IMR-90 (cell line): ENCODE data around the gene STX8.

Experiments
- FOS ChIP-seq: fragments of 150-350 bp; IDR thresholded peaks from 2 replicates; pipeline ENCODE4 v1.6.1; 2016; ENCODE audit warnings: low read depth, low read length
- MAZ ChIP-seq: IDR thresholded peaks from 2 replicates; pipeline ENCODE4 v1.6.1; 2012; ENCODE audit warnings: low read depth, mild to moderate bottlenecking, low read length, improper control_type of control experiment, moderate library complexity, borderline replicate concordance
- TF ChIP-seq, protein P1 (sequence below): conservative IDR thresholded peaks from 2 replicates; pipeline ENCODE4 v1.5.1; 2012; ENCODE audit warnings: mild to moderate bottlenecking, low read depth, low read length, improper control_type of control experiment

DNA sequence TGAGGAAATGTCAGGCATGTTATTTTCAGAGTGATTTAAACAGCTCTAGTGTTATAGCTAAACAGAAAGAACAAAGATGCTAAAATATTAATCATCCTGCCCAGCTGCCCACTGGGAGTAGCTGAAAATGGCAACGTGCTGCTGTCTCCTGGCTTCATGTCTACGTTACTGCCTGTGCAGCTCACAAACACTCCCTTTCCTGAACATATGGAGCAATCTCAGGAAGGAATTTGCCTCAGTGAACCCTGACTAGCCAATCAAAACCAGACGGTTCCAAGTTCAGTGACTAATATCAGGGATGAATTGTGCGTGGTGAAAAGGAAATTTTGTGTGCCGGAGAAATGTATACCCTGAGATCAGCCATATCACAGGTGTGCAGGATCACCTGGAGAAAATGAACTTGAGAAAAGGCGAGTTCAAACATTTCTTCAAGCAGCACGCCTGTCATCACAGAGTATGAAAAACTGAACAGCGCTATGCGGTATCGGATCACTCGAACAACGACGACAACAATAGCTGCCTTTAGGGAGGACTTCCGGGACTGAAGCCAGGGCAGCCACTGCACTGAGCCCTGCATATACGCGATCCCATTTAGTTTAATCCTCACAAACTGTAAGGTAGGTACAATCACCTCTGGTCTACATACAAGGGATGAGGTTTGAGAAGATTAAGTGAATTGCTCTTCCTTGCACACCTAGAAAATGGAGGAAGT is 110.3 kb downstream of the STX8 start:
- TF ChIP-seq, protein P1, sequence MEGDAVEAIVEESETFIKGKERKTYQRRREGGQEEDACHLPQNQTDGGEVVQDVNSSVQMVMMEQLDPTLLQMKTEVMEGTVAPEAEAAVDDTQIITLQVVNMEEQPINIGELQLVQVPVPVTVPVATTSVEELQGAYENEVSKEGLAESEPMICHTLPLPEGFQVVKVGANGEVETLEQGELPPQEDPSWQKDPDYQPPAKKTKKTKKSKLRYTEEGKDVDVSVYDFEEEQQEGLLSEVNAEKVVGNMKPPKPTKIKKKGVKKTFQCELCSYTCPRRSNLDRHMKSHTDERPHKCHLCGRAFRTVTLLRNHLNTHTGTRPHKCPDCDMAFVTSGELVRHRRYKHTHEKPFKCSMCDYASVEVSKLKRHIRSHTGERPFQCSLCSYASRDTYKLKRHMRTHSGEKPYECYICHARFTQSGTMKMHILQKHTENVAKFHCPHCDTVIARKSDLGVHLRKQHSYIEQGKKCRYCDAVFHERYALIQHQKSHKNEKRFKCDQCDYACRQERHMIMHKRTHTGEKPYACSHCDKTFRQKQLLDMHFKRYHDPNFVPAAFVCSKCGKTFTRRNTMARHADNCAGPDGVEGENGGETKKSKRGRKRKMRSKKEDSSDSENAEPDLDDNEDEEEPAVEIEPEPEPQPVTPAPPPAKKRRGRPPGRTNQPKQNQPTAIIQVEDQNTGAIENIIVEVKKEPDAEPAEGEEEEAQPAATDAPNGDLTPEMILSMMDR: no peak
- no peak for TF ChIP-seq FOS
- no peak for TF ChIP-seq MAZ
